Ascending aorta (tissue), 2 donors: ENCODE results near the gene ZNF280B. TPM values are rescaled to one million over a fixed set of nuclear protein-coding genes. Genes with fewer than 3 reads are reported as not detected.
"Not testable (repeated sequence)": the region's sequence is repeated elsewhere in the genome, so short reads cannot be mapped to it uniquely, and the experiment has no call there.

ENCODE experiments used
- DNase-seq, 2 donors: peaks; one replicate each; pipeline ENCODE4 v3.0.0-alpha.2; 2019; ENCODE audit warnings: low spot score in 2 of 2
- H3K27ac ChIP-seq, 2 donors: fragments of 200-600 bp; sonication (generic); one replicate each; pipeline ENCODE4 v1.5.1; 2016 to 2017; ENCODE audit warnings: mild to moderate bottlenecking in 1 of 2
- H3K27me3 ChIP-seq: fragments of 200-600 bp; sonication (generic); one replicate; pipeline ENCODE4 v1.5.1; 2017
- H3K36me3 ChIP-seq, 2 donors: fragments of 200-600 bp; sonication (generic); one replicate each; pipeline ENCODE4 v1.5.1; 2016
- H3K4me1 ChIP-seq, 2 donors: fragments of 200-600 bp; sonication (generic); one replicate each; pipeline ENCODE4 v1.5.1; 2016 to 2017; ENCODE audit warnings: mild to moderate bottlenecking in 1 of 2
- H3K4me3 ChIP-seq, 2 donors: fragments of 200-600 bp; sonication (generic); one replicate each; pipeline ENCODE4 v1.5.1; 2016 to 2017; ENCODE audit warnings: mild to moderate bottlenecking in 1 of 2
- H3K9me3 ChIP-seq, 2 donors: fragments of 200-600 bp; sonication (generic); one replicate each; pipeline ENCODE4 v1.5.1; 2016
- intact Hi-C: fragments of 100-400 bp; cut with DNase I; formaldehyde crosslinking; loops from one replicate; pipeline ENCODE4 v1.15.1; 2023
- total RNA-seq: library from RNA; depleted of rRNA; stranded (reverse); fragments of >200 nt; gene quantifications from one replicate; pipeline ENCODE4 v1.1.0, GENCODE V29; 2016
- TF ChIP-seq, protein P1 (sequence below), 3 experiments: fragments of 200-600 bp in 2 of 3; fragments of 450-650 bp in 1 of 3; sonication (generic) in 2 of 3; IDR thresholded peaks; one replicate each; pipeline ENCODE4 v1.5.1; 2016 to 2019; ENCODE audit warnings: antibody characterized with exemption in 3 of 3, mild to moderate bottlenecking in 1 of 3, moderate library complexity in 1 of 3

Gene ZNF280B
- total RNA-seq, 1 donor from 2014 or later: not detected

DNA sequence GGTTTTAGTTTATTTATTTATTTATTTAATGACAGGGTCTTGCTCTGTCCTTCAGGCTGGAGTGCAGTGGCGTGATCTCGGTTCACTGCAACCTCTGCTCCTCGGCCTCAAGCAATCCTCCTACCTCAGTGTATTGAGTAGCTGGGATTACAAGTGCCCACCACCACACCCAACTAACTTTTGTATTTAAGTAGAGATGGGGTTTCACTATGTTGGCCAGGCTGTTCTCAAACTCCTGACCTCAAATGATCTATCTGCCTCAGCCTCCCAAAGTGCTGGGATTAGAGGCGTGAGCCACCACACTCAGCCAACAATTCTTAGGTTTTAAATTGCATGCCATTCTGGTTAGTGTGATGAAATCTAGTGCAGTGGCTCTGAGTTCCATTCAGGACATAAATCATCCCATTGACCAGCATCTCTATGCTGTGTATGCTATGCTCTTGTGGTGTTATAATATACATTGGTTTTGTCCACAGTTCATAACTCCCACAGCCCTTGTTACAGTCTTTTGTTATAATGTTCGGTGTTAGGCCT is 28.5 kb downstream of the ZNF280B start:
- Histone ChIP-seq H3K27me3 (no peaks in the 10 kb centered on the region), H3K4me1 (no peaks in the 10 kb centered on the region), H3K36me3 (no peaks in the 10 kb centered on the region), H3K9me3 (no peaks in the 10 kb centered on the region), H3K27ac (no peak overlapping the region), H3K4me3 (no peak overlapping the region)
- intact Hi-C loops: no loop called here
- TF ChIP-seq, protein P1, sequence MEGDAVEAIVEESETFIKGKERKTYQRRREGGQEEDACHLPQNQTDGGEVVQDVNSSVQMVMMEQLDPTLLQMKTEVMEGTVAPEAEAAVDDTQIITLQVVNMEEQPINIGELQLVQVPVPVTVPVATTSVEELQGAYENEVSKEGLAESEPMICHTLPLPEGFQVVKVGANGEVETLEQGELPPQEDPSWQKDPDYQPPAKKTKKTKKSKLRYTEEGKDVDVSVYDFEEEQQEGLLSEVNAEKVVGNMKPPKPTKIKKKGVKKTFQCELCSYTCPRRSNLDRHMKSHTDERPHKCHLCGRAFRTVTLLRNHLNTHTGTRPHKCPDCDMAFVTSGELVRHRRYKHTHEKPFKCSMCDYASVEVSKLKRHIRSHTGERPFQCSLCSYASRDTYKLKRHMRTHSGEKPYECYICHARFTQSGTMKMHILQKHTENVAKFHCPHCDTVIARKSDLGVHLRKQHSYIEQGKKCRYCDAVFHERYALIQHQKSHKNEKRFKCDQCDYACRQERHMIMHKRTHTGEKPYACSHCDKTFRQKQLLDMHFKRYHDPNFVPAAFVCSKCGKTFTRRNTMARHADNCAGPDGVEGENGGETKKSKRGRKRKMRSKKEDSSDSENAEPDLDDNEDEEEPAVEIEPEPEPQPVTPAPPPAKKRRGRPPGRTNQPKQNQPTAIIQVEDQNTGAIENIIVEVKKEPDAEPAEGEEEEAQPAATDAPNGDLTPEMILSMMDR (IDR thresholded peaks at IDR 0.05): no peak
- no peak for DNase-seq

DNA sequence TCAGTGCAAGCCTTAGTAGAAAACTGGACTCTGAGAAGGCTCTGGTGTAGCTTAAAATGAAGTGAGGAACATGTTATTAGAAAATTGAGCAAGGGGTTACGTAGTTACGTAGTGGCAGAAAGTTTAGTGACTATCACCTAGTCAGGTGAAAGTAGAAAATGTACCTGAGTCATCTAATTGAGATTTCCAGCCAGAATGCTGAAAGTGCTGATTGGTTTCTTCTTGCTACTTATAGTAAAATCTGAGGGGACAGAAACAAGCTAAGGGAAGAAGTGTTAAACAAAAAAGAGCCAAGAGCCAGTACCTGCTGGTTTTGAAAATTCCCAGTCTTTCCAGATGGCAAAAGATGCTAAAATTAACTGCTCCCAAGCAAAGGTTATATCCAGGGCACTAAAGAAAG is 29.4 kb downstream of the ZNF280B start:
- intact Hi-C loops: no loop called here
- Histone ChIP-seq H3K27ac (no peak overlapping the region), H3K4me3 (no peak overlapping the region), H3K27me3 (no peaks in the 10 kb centered on the region), H3K36me3 (no peaks in the 10 kb centered on the region), H3K4me1 (no peaks in the 10 kb centered on the region), H3K9me3 (no peaks in the 10 kb centered on the region)
- DNase-seq: no peak
- TF ChIP-seq, protein P1 (IDR thresholded peaks at IDR 0.05): no peak

DNA sequence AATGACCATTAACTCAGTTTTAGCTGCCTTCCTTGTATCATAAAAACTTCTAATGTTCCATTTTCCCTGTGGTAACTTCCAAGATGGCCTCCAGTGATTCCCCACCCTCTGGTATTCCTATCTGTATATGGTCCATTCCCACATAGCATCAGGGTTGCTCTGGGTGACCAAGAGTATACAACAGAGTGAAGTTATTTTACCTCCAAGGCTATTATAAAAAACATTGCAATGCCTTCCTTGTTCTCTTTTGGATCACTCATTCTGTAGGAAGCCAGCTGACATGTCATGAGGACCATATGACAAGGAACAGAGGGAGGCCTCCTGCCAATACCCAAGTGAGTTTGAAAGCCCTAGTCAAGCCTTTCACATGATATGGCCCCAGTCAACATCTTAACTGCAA is 30.1 kb downstream of the ZNF280B start:
- Histone ChIP-seq H3K4me1 (no peaks in the 10 kb centered on the region), H3K27ac (no peak overlapping the region), H3K27me3 (no peaks in the 10 kb centered on the region), H3K36me3 (no peaks in the 10 kb centered on the region), H3K4me3 (no peak overlapping the region), H3K9me3 (no peaks in the 10 kb centered on the region)
- intact Hi-C loops: no loop called here
- DNase-seq: no peak
- TF ChIP-seq, protein P1 (IDR thresholded peaks at IDR 0.05): no peak

DNA sequence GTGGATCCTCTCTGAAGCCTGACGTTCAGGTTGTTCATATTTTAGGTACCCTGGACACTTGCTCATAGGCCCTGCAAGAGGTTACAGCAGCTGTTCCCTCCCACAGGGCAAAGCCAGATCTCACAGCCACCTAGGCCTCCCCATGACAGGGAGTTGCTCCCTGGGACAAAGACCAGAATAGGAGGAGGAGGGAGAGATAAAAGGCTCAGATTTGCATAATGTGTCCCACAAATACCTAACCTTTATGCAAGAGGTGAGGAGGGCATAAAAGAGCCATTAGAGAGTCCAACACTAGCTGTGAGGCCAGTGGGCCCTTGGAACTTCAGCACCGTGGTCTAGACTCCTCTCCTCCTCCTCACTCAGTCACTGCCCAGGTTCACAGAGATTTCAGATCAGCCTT is 33.8 kb downstream of the ZNF280B start:
- Histone ChIP-seq H3K9me3 (no peaks in the 10 kb centered on the region), H3K4me3 (no peak overlapping the region), H3K27ac (no peak overlapping the region), H3K4me1 (no peaks in the 10 kb centered on the region), H3K36me3 (no peaks in the 10 kb centered on the region), H3K27me3 (no peaks in the 10 kb centered on the region)
- DNase-seq: no peak
- TF ChIP-seq, protein P1 (IDR thresholded peaks at IDR 0.05): no peak
- intact Hi-C loops: no loop called here

- DNase-seq, H3K4me3 ChIP-seq, intact Hi-C loops: not testable (repeated sequence)
Measured at GRCh38 chr22:22471104-22471503, 37.4 kb downstream of the ZNF280B start.

GRCh38 chr22:22469527-22469926 is 39.0 kb downstream of the ZNF280B start:
- no peaks in the 10 kb centered on the region for H3K4me1 ChIP-seq
- no peaks in the 10 kb centered on the region for H3K36me3 ChIP-seq
- TF ChIP-seq, protein P1 (IDR thresholded peaks at IDR 0.05): no peak
- no peaks in the 10 kb centered on the region for H3K27me3 ChIP-seq
- H3K4me3 ChIP-seq: no peak overlapping the region
- intact Hi-C loops: no loop called here
- DNase-seq: no peak
- no peak overlapping the region for H3K27ac ChIP-seq
- peaks cover 0 to 11% of the 10 kb centered on the region in 2 donors for H3K9me3 ChIP-seq

More at GRCh38 chr22:22471104-22471503, 37.4 kb downstream of the ZNF280B start:
- H3K27ac ChIP-seq, H3K27me3 ChIP-seq, H3K36me3 ChIP-seq, H3K4me1 ChIP-seq: not testable (repeated sequence)
- H3K9me3 ChIP-seq: peaks cover 0 to 11% of the 10 kb centered on the region in 2 donors

DNA sequence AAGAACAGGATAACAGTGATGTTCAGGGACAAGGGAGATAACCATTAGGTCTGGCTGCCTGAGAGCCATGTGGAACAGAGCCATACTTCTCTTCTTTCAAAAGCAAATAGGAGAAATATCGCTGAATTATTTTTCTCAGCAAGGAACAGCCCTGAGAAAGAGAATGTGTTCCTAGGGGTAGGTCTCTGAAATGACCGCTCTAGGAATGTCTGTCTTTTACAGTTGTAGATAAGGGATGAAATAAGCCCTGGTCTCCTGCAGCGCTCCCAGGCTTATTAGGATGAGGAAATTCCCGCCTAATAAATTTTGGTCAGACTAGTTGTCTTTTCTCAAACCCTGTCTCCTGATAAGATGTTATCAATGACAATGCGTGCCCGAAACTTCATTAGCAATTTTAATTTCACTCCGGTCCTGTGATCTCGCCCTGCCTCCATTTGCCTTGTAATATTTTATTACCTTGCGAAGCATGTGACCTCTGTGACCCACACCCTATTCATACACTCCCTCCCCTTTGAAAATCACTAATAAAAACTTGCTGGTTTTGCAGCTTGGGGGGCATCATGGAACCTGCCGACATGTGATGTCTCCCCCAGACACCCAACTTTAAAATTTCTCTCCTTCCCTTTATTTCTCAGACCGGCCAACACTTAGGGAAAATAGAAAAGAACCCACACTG is 39.6 kb downstream of the ZNF280B start:
- H3K27ac ChIP-seq, intact Hi-C loops, H3K27me3 ChIP-seq, H3K36me3 ChIP-seq, H3K4me1 ChIP-seq, DNase-seq, H3K4me3 ChIP-seq: not testable (repeated sequence)
- H3K9me3 ChIP-seq: peaks cover 0 to 11% of the 10 kb centered on the region in 2 donors
